Testis (tissue), 2 donors: ENCODE results near the gene CERT1.

ENCODE experiments used
- POLR2A ChIP-seq: fragments of 450-650 bp; IDR thresholded peaks from one replicate; pipeline ENCODE4 v1.6.1; 2017; ENCODE audit warnings: antibody characterized with exemption, mild to moderate bottlenecking, moderate library complexity
- TF ChIP-seq, protein P1 (sequence below), 3 experiments: fragments of 450-650 bp in 2 of 3; fragments of 200-600 bp in 1 of 3; sonication (generic) in 1 of 3; IDR thresholded peaks; one replicate each; pipeline ENCODE4 v1.5.1; 2016 to 2019; ENCODE audit warnings: antibody characterized with exemption in 3 of 3, mild to moderate bottlenecking in 2 of 3, moderate library complexity in 1 of 3

DNA sequence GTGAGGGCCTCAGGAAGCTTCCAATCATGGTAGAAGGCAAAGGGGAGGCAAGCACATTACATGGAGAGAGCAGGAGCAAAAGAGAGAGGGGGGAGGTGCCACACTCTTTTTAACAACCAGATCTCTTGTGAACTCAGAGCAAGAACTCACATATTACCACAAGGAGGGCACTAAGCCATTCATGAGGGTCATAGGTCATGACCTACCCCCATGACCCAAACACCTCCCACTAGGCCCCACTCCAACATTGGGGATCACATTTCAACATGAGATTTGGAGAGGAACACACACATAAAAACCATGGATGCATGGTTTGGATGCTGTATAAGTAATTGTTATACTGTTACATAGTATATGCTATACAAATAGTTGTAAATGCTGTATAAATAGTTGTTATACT, 17.8 kb upstream of the CERT1 start:
- TF ChIP-seq, protein P1, sequence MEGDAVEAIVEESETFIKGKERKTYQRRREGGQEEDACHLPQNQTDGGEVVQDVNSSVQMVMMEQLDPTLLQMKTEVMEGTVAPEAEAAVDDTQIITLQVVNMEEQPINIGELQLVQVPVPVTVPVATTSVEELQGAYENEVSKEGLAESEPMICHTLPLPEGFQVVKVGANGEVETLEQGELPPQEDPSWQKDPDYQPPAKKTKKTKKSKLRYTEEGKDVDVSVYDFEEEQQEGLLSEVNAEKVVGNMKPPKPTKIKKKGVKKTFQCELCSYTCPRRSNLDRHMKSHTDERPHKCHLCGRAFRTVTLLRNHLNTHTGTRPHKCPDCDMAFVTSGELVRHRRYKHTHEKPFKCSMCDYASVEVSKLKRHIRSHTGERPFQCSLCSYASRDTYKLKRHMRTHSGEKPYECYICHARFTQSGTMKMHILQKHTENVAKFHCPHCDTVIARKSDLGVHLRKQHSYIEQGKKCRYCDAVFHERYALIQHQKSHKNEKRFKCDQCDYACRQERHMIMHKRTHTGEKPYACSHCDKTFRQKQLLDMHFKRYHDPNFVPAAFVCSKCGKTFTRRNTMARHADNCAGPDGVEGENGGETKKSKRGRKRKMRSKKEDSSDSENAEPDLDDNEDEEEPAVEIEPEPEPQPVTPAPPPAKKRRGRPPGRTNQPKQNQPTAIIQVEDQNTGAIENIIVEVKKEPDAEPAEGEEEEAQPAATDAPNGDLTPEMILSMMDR (IDR thresholded peaks at IDR 0.05), result no peak
- no peak for TF ChIP-seq POLR2A
